ENCODE data around the gene KISS1. TPM values are rescaled to one million over a fixed set of nuclear protein-coding genes. Genes with fewer than 3 reads are reported as not detected.

Gene KISS1
- total and polyA plus RNA-seq, 2 of the 4 experiments (the other 2 are of a cell fraction): 11.7 to 27.3 TPM

DNA sequence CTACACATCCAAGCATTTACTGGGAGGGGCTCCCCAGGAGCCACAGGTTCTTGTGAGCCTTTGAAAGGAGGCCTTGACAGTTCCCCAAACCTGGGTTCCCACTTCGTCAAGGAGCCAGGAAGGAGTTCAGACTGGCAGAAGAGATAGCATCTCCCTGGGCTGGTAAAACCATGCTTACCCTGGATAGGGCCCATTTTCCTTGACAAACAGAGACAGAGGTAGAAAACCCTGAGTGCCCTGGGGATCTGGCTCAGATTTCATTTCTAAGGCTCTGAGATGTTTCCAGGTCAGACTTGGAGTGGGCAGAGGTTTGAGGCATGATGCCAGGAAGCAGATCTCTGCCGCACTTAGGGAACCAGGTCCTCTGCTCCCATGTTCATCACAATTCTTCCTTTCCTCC lies 47.2 kb downstream of the KISS1 start:
- CTCF ChIA-PET: no interaction called here
- ATAC-seq (ENCODE audit: low read depth): no peak
- WGBS, 2 experiments (ENCODE audit: extremely low coverage in 2 of 2, insufficient read length in 1 of 2): 78% methylated on average over 1 of the region's 2 CpGs; no CpG with 5 or more reads in 1 of the 2 experiments
- H3K4ac ChIP-seq (ENCODE audit: low read depth, low read length): no peak overlapping the region
- no peak overlapping the region for H4K5ac ChIP-seq (ENCODE audit: low read depth, low read length)
- H3K4me1 ChIP-seq (ENCODE audit: control insufficient read depth, insufficient read depth, low read length): peaks cover 7% of the 10 kb centered on the region
- no peak for DNase-seq
- POLR2A ChIA-PET (ENCODE audit: unreplicated experiment): no interaction called here
- no peak for TF ChIP-seq MXI1 (IDR thresholded peaks at IDR 0.05; ENCODE audit: borderline replicate concordance, low read depth, low read length)
- dilution Hi-C loops (cut with HindIII; ENCODE audit: low sequenced_read_pairs, unreplicated experiment) (loop anchor here (25.0 kb wide), 1 partner anchor 287 kb away; the partner anchor contains the start of gene SNRPE), intact Hi-C loops (cut with micrococcal nuclease) (no loop called here), in situ Hi-C loops (cut with MboI; ENCODE audit: low sequenced_read_pairs) (no loop called here)
- H3K18ac ChIP-seq (ENCODE audit: low read depth, low read length): no peak overlapping the region
- no peak overlapping the region for H3K56ac ChIP-seq (ENCODE audit: extremely low read depth, insufficient read depth, low read length)
- H2AFZ ChIP-seq (replicated peaks; ENCODE audit: low read length, poor library complexity): no peak overlapping the region
- H2AK9ac ChIP-seq (replicated peaks; ENCODE audit: low read depth, low read length, poor library complexity): no peak overlapping the region
- no peak overlapping the region for H2BK120ac ChIP-seq (ENCODE audit: low read depth, low read length)
- H3K4me2 ChIP-seq (ENCODE audit: low read depth, low read length): no peak overlapping the region
- no peak overlapping the region for H3K9ac ChIP-seq (ENCODE audit: low read depth, low read length)
- H3K23ac ChIP-seq (ENCODE audit: low read depth, low read length): no peak overlapping the region
- no peak overlapping the region for H2BK5ac ChIP-seq (ENCODE audit: low read depth, low read length, poor library complexity, severe bottlenecking)
- H3K79me1 ChIP-seq (ENCODE audit: low read depth in 1 of 2, low read length in 2 of 2): peaks cover 0 to 9% of the 10 kb centered on the region in 2 experiments; a peak in 3 of 4 replicates
- H2BK15ac ChIP-seq (ENCODE audit: low read depth, low read length): no peak overlapping the region
- no peak overlapping the region for H4K8ac ChIP-seq (ENCODE audit: low read depth in 2 of 2, low read length in 2 of 2)
- H3K27ac ChIP-seq (ENCODE audit: insufficient read depth, low read length): no peak overlapping the region
- H4K91ac ChIP-seq (ENCODE audit: insufficient read depth, low read depth, low read length): no peak overlapping the region
- H2BK20ac ChIP-seq (ENCODE audit: low read depth, low read length): no peak overlapping the region
- H4K20me1 ChIP-seq (ENCODE audit: insufficient read depth, low read length): no peaks in the 10 kb centered on the region
- no peaks in the 10 kb centered on the region for H3K9me3 ChIP-seq (ENCODE audit: control insufficient read depth, insufficient read depth, low read length)
- peaks cover 9% of the 10 kb centered on the region for H3K36me3 ChIP-seq (ENCODE audit: control insufficient read depth, insufficient read depth, low read length)
- H2AK5ac ChIP-seq (ENCODE audit: low read depth, low read length): no peak overlapping the region
- no peak overlapping the region for H3K4me3 ChIP-seq (ENCODE audit: insufficient read depth, low read depth, low read length)
- peaks cover 7% of the 10 kb centered on the region; the same call in 1 of the 2 replicates for H3K9me1 ChIP-seq (ENCODE audit: insufficient read depth, low read length)
- H3K27me3 ChIP-seq (ENCODE audit: control insufficient read depth, insufficient read depth, low read length): no peaks in the 10 kb centered on the region
- no peak overlapping the region for H3K14ac ChIP-seq (replicated peaks; ENCODE audit: low read depth, low read length)
- BruUV-seq (replicated peaks): no TSS peak

Data from IMR-90 (cell line).